Caco-2 (cell line): Measurements from ENCODE around the gene AMER2. TPM values are rescaled to one million over a fixed set of nuclear protein-coding genes. Genes with fewer than 3 reads are reported as not detected.

ENCODE experiments used
- BruUV-seq: library from RNA; stranded (reverse); fragments of 400-500 nt; replicated peaks from 2 replicates; lab custom pipeline; 2021; lab: Mats Ljungman, UMichigan
- CTCF ChIA-PET: fragments of 300-600 bp; sonication (Branson Sonifier 250); formaldehyde crosslinking; loops from one replicate; lab custom pipeline; 2022; ENCODE audit warnings: antibody characterized with exemption; lab: Charles Lee
- POLR2A ChIA-PET: fragments of 300-600 bp; sonication (Branson Sonifier 250); formaldehyde crosslinking; loops from one replicate; lab custom pipeline; 2022; ENCODE audit warnings: antibody characterized with exemption; lab: Charles Lee
- DNase-seq, 2 experiments: peaks; one replicate each; pipeline versions ENCODE4 v3.0.0 to v3.0.0-alpha.2; 2020 to 2022
- H3K27me3 ChIP-seq: replicated peaks from 2 replicates; pipeline ENCODE4 v1.6.0; 2011; ENCODE audit warnings: low read length; ENCODE audit not compliant: control insufficient read depth, insufficient read depth
- H3K36me3 ChIP-seq: 2 replicates; pipeline ENCODE4 v1.5.1; 2011; ENCODE audit warnings: low read length; ENCODE audit not compliant: control insufficient read depth, insufficient read depth
- H3K4me1 ChIP-seq: fragments of 250-450 bp; sonication (Bioruptor Pico); 2 replicates; pipeline ENCODE4 v1.5.1; 2020; ENCODE audit warnings: mild to moderate bottlenecking
- H3K4me3 ChIP-seq: 2 replicates; pipeline ENCODE4 v1.5.1; 2011; ENCODE audit warnings: low read depth, mild to moderate bottlenecking, control low read depth, low read length
- H3K9me3 ChIP-seq: fragments of 250-450 bp; sonication (Bioruptor Pico); 2 replicates; pipeline ENCODE4 v1.5.1; 2020; ENCODE audit warnings: mild to moderate bottlenecking, moderate library complexity
- H3K27ac Mint-ChIP-seq: one replicate; pipeline ENCODE4 v1.8.0; 2022; ENCODE audit warnings: mixed read lengths; ENCODE audit not compliant: unreplicated experiment
- H3K27me3 Mint-ChIP-seq: one replicate; pipeline ENCODE4 v1.8.0; 2022; ENCODE audit warnings: mixed read lengths; ENCODE audit not compliant: insufficient read depth, unreplicated experiment
- H3K36me3 Mint-ChIP-seq: one replicate; pipeline ENCODE4 v1.8.0; 2022; ENCODE audit warnings: mild to moderate bottlenecking, mixed read lengths; ENCODE audit not compliant: insufficient read depth, unreplicated experiment
- H3K4me1 Mint-ChIP-seq: one replicate; pipeline ENCODE4 v1.8.0; 2022; ENCODE audit warnings: low read depth, mixed read lengths; ENCODE audit not compliant: unreplicated experiment
- H3K4me3 Mint-ChIP-seq: one replicate; pipeline ENCODE4 v1.8.0; 2022; ENCODE audit warnings: mild to moderate bottlenecking, moderate library complexity, mixed read lengths; ENCODE audit not compliant: unreplicated experiment
- H3K9me3 Mint-ChIP-seq: one replicate; pipeline ENCODE4 v1.8.0; 2022; ENCODE audit warnings: mixed read lengths; ENCODE audit not compliant: unreplicated experiment
- CTCF ChIP-seq, 2 experiments: fragments of 200-600 bp in 1 of 2; IDR thresholded peaks; 1 replicate in 1 of 2; 2 replicates in 1 of 2; pipeline versions ENCODE4 v1.5.1 to v1.8.0; 2011 to 2022; ENCODE audit warnings: antibody characterized with exemption in 1 of 2, control low read depth in 1 of 2, inconsistent platforms in 1 of 2, low read depth in 1 of 2, low read length in 1 of 2, mild to moderate bottlenecking in 1 of 2, moderate library complexity in 1 of 2; ENCODE audit not compliant: insufficient read depth in 1 of 2, severe bottlenecking in 1 of 2, unreplicated experiment in 1 of 2
- intact Hi-C: fragments of 100-400 bp; cut with micrococcal nuclease; formaldehyde crosslinking; loops from one replicate; pipeline ENCODE4 v1.10.0; 2022; ENCODE audit not compliant: unreplicated experiment
- total RNA-seq: library from RNA; stranded (reverse); gene quantifications from 2 replicates; pipeline ENCODE4 v1.2.3, GENCODE V29; 2022

The AMER2 gene
- total RNA-seq, 1 experiment from 2014 or later = not detected

DNA sequence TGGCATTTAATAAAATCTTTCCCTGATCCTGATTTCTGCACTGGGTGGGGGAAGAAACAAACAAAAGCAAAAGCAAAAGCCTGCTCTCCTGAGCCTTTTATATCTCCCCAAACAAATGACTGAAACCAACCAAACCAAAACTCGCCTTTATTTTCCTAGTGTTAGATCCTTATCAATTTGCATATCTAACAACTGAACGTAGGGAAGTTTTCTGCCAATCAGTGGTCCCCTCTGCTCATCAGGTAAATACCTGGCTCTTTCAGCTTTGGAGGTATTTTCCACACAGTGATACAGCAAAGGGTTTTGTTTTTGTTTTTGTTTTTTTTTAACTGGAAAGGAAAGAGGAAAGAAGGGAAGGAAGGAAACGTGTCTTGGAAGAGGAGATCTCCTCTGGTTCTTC lies 3.3 kb downstream of the AMER2 start:
- Histone ChIP-seq H3K9me3 (no peaks in the 10 kb centered on the region), H3K36me3 (no peaks in the 10 kb centered on the region), H3K4me3 (no peak overlapping the region), H3K4me1 (no peaks in the 10 kb centered on the region), H3K27me3 (no peaks in the 10 kb centered on the region; the same call in 1 of the 2 replicates)
- Mint-ChIP-seq H3K27me3 (peaks cover 2% of the 10 kb centered on the region), H3K9me3 (peaks cover 9% of the 10 kb centered on the region), H3K4me3 (no peak overlapping the region), H3K36me3 (no peaks in the 10 kb centered on the region), H3K27ac (no peak overlapping the region), H3K4me1 (no peaks in the 10 kb centered on the region)
- CTCF ChIA-PET = no interaction called here
- no peak for TF ChIP-seq CTCF (IDR thresholded peaks at IDR 0.05; ENCODE audit: insufficient read depth in 1 of 2, low read depth in 1 of 2, low read length in 1 of 2, severe bottlenecking in 1 of 2, unreplicated experiment in 1 of 2)
- no peak for DNase-seq
- intact Hi-C loops = no loop called here
- BruUV-seq = no TSS peak
- POLR2A ChIA-PET = no interaction called here

GRCh38 chr13:25167382-25168174 lies 4.5 kb downstream of the AMER2 start:
- no TSS peak for BruUV-seq

GRCh38 chr13:25166306-25166705 lies 5.8 kb downstream of the AMER2 start:
- Mint-ChIP-seq H3K9me3 (no peaks in the 10 kb centered on the region), H3K27ac (no peak overlapping the region), H3K4me3 (no peak overlapping the region), H3K36me3 (no peaks in the 10 kb centered on the region), H3K27me3 (no peaks in the 10 kb centered on the region), H3K4me1 (no peaks in the 10 kb centered on the region)
- no peaks in the 10 kb centered on the region for H3K4me1 ChIP-seq
- no peaks in the 10 kb centered on the region; the same call in 1 of the 2 replicates for H3K27me3 ChIP-seq
- no peak for TF ChIP-seq CTCF (IDR thresholded peaks at IDR 0.05; ENCODE audit: insufficient read depth in 1 of 2, low read depth in 1 of 2, low read length in 1 of 2, severe bottlenecking in 1 of 2, unreplicated experiment in 1 of 2)
- CTCF ChIA-PET = no interaction called here
- DNase-seq = no peak
- no peak overlapping the region for H3K4me3 ChIP-seq
- H3K9me3 ChIP-seq = no peaks in the 10 kb centered on the region
- BruUV-seq = no TSS peak
- POLR2A ChIA-PET = no interaction called here
- intact Hi-C loops = no loop called here
- no peaks in the 10 kb centered on the region for H3K36me3 ChIP-seq

More at GRCh38 chr13:25167382-25168174, 4.5 kb downstream of the AMER2 start:
- Mint-ChIP-seq H3K4me3 (no peak overlapping the region), H3K9me3 (peaks cover 9% of the 10 kb centered on the region), H3K27me3 (no peaks in the 10 kb centered on the region), H3K36me3 (no peaks in the 10 kb centered on the region), H3K4me1 (no peaks in the 10 kb centered on the region), H3K27ac (no peak overlapping the region)
- Histone ChIP-seq H3K9me3 (no peaks in the 10 kb centered on the region), H3K27me3 (no peaks in the 10 kb centered on the region; the same call in 1 of the 2 replicates), H3K4me1 (no peaks in the 10 kb centered on the region), H3K36me3 (no peaks in the 10 kb centered on the region), H3K4me3 (no peak overlapping the region)
- no peak for DNase-seq
- CTCF ChIA-PET = no interaction called here
- POLR2A ChIA-PET = no interaction called here
- intact Hi-C loops = no loop called here
- TF ChIP-seq CTCF (IDR thresholded peaks at IDR 0.05; ENCODE audit: insufficient read depth in 1 of 2, low read depth in 1 of 2, low read length in 1 of 2, severe bottlenecking in 1 of 2, unreplicated experiment in 1 of 2) = no peak
